Coronary artery (tissue), 2 donors: Measurements from ENCODE around the gene CBS.

Experiments used
- DNase-seq: peaks from one replicate; pipeline ENCODE4 v3.0.0-alpha.2; 2017; ENCODE audit warnings: low spot score
- H3K27ac ChIP-seq, 2 donors: fragments of 200-600 bp; sonication (generic); one replicate each; pipeline ENCODE4 v1.5.1; 2016 to 2019
- H3K4me3 ChIP-seq: fragments of 200-600 bp; sonication (generic); 2 replicates; pipeline ENCODE4 v1.5.1; 2016; ENCODE audit warnings: mild to moderate bottlenecking, moderate library complexity
- CTCF ChIP-seq: fragments of 200-600 bp; sonication (generic); IDR thresholded peaks from one replicate; pipeline ENCODE4 v1.5.1; 2019; ENCODE audit warnings: antibody characterized with exemption

Gene CBS

DNA sequence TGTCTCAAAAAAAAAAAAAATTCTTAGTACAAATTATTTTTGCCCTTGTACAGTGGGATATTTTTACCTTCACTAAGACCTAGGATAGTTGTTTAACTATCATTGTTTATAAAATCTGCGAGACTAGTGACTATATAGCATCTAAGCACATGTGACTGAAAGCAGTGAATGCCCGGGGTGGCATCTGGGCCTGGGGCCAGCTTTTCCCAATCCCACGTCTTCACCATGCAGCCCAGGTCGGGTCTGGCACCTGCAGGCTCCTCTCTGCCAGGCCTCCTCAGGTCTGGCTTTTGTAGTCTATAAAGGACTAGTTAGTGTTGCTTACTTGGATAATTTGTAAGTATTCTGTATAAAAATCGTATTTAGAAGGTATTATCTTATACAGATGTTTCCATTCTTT is 40.8 kb downstream of the CBS start:
- no peak for DNase-seq
- Histone ChIP-seq H3K4me3 (no peak overlapping the region), H3K27ac (no peak overlapping the region)
- TF ChIP-seq CTCF, result no peak

- DNase-seq, result no peak
- TF ChIP-seq CTCF, result no peak
- no peak overlapping the region for H3K27ac ChIP-seq
- no peak overlapping the region for H3K4me3 ChIP-seq
Observed at GRCh38 chr21:43034101-43034500, 41.5 kb downstream of the CBS start.

- DNase-seq, result no peak
- Histone ChIP-seq H3K4me3 (no peak overlapping the region), H3K27ac (no peak overlapping the region)
- TF ChIP-seq CTCF, result no peak
Observed at GRCh38 chr21:43031121-43031619, 44.5 kb downstream of the CBS start.

GRCh38 chr21:43029785-43030184 is 45.9 kb downstream of the CBS start:
- Histone ChIP-seq H3K27ac (no peak overlapping the region), H3K4me3 (no peak overlapping the region)
- no peak for DNase-seq
- TF ChIP-seq CTCF, result no peak

DNA sequence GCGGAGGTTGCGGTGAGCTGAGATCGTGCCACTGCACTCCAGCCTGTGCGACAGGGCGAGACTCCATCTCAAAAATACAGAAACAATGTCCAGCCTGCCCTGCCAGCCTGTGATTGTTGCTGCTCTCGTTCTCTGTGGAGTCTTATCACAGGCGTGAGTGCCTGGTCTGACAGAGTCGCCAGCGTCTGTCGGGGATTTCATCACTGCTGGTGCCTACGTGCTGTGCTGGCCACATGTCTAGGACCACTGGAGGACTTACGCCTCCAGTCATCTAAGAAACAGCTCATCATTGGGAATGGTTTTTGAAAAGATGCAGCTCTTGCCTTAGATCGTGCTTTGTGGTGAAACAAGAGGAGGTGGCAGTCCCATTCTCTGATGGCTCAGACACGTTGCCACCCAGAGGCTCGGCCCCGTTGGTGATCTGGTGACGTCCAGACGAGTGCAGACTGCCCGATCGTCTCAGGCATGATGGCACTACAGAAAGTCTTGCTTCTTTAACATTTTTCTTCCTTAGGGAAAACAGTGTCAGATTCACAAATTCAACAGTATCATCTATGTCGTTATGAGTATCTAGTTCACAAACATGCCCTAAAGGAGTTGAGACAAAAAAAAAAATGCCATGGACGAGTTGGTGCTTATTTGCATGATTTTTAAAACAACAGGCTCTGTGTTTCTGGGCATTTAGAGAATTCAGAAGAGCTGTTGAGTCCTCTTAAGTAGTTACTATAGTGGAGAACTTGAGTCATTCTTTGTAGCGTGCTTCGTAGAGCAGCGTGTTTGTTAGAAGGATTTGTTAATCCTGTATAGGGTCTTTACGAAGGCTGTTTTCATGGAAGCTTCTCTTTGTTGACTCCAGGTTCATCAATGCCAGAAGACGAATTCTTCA is 47.5 kb downstream of the CBS start:
- H3K27ac ChIP-seq, result no peak overlapping the region
- DNase-seq, result no peak

GRCh38 chr21:43025636-43026180 is 49.9 kb downstream of the CBS start:
- no peak for TF ChIP-seq CTCF
- DNase-seq, result no peak
- Histone ChIP-seq H3K4me3 (no peak overlapping the region), H3K27ac (no peak overlapping the region)

More for the DNA sequence above, 47.5 kb downstream of the CBS start:
- TF ChIP-seq CTCF, result no peak
- no peak overlapping the region for H3K4me3 ChIP-seq
